HepG2 (cell line): ENCODE results near the gene SCRG1. TPM values are rescaled to one million over a fixed set of nuclear protein-coding genes. Genes with fewer than 3 reads are reported as not detected.

ENCODE experiments used
- ATAC-seq: fragments of 200-7000 bp; cut with Tn5 transposase; 3 replicates; pipeline ENCODE4 v1.9.1; 2020; ENCODE audit warnings: mild to moderate bottlenecking, moderate library complexity
- BruUV-seq: library from RNA; stranded (reverse); fragments of 400-500 nt; replicated peaks from 2 replicates; lab custom pipeline; 2021; lab: Mats Ljungman, UMichigan
- CTCF ChIA-PET: fragments of 300-600 bp; formaldehyde crosslinking; extraction: SDS; loops from one replicate; lab custom pipeline; 2021; ENCODE audit warnings: low total read pairs, inconsistent platforms, low intra/inter-chr PET ratio; lab: Yijun Ruan, JAX
- POLR2A ChIA-PET: fragments of 350-600 bp; sonication (Branson Sonifier 250); formaldehyde crosslinking; loops from one replicate; lab custom pipeline; 2020; ENCODE audit warnings: antibody characterized with exemption, inconsistent platforms; lab: Yijun Ruan, JAX
- DNase-seq: peaks from one replicate; pipeline ENCODE4 v3.0.0-alpha.2; 2015; ENCODE audit warnings: low spot score
- FAIRE-seq: peaks from 3 replicates; lab custom pipeline; 2011; peaks lifted over from hg19 to GRCh38; lab: Jason Lieb, UNC
- H2AFZ ChIP-seq: one replicate; pipeline ENCODE4 v1.6.1; 2011; ENCODE audit warnings: low read length, inconsistent platforms
- H3K27ac ChIP-seq: fragments of 300-600 bp; 3 replicates; pipeline ENCODE4 v1.8.0; 2011; ENCODE audit warnings: mixed run types, mild to moderate bottlenecking, mixed read lengths, low read length, inconsistent platforms; ENCODE audit not compliant: insufficient read depth; ENCODE audit errors: extremely low read length
- H3K27me3 ChIP-seq, 2 experiments: fragments of 200-600 bp in 1 of 2; 2 replicates in 1 of 2; 3 replicates in 1 of 2; pipeline versions ENCODE4 v1.6.0 to v1.8.0; 2011; ENCODE audit warnings: low read length in 2 of 2, mild to moderate bottlenecking in 2 of 2, moderate library complexity in 2 of 2, inconsistent platforms in 1 of 2; ENCODE audit not compliant: insufficient read depth in 2 of 2, control insufficient read depth in 1 of 2
- H3K36me3 ChIP-seq, 2 experiments: fragments of 200-600 bp in 1 of 2; replicated peaks in 1 of 2; 2 replicates in 1 of 2; 3 replicates in 1 of 2; pipeline versions ENCODE4 v1.5.1 to v1.8.0; 2011; ENCODE audit warnings: low read length in 2 of 2, inconsistent platforms in 1 of 2; ENCODE audit not compliant: insufficient read depth in 2 of 2, control insufficient read depth in 1 of 2
- H3K4me1 ChIP-seq: 2 replicates; pipeline ENCODE4 v1.5.1; 2012; ENCODE audit warnings: low read length, inconsistent platforms; ENCODE audit not compliant: insufficient read depth
- H3K4me2 ChIP-seq: 2 replicates; pipeline ENCODE4 v1.6.0; 2011; ENCODE audit warnings: low read depth, low read length, inconsistent platforms
- H3K4me3 ChIP-seq, 3 experiments: fragments of 200-600 bp in 1 of 3; sonication (generic), shearing (Covaris generic) in 1 of 3; replicated peaks in 1 of 3; 2 replicates each; pipeline ENCODE4 v1.5.1; 2011 to 2016; ENCODE audit warnings: low read length in 3 of 3, inconsistent platforms in 2 of 3, low read depth in 2 of 3, mild to moderate bottlenecking in 2 of 3, control low read depth in 1 of 3, mixed read lengths in 1 of 3; ENCODE audit not compliant: insufficient read depth in 1 of 3
- H3K79me2 ChIP-seq: one replicate; pipeline ENCODE4 v1.6.1; 2011; ENCODE audit warnings: low read length, inconsistent platforms; ENCODE audit not compliant: insufficient read depth
- H3K9ac ChIP-seq: 2 replicates; pipeline ENCODE4 v1.6.0; 2011; ENCODE audit warnings: mild to moderate bottlenecking, low read depth, low read length, inconsistent platforms; ENCODE audit not compliant: insufficient read depth
- H3K9me3 ChIP-seq: 2 replicates; pipeline ENCODE4 v1.5.1; 2012; ENCODE audit warnings: mild to moderate bottlenecking, low read length
- H4K20me1 ChIP-seq: 2 replicates; pipeline ENCODE4 v1.6.0; 2011; ENCODE audit warnings: inconsistent platforms, mild to moderate bottlenecking, low read length, moderate library complexity; ENCODE audit not compliant: insufficient read depth
- ATF1 ChIP-seq: IDR thresholded peaks from 2 replicates; pipeline ENCODE4 v1.6.1; 2016; ENCODE audit warnings: mild to moderate bottlenecking, control low read depth
- ATM ChIP-seq: fragments of 450-650 bp; IDR thresholded peaks from 2 replicates; pipeline ENCODE4 v1.7.1; 2017; ENCODE audit warnings: mild to moderate bottlenecking, borderline replicate concordance
- JARID2 ChIP-seq: sonication (generic); formaldehyde crosslinking; IDR thresholded peaks from 2 replicates; pipeline ENCODE4 v1.8.1; 2023; ENCODE audit warnings: missing genetic modification reagents, inconsistent platforms; ENCODE audit not compliant: insufficient replicate concordance
- KAT2B ChIP-seq: fragments of 150-350 bp; IDR thresholded peaks from 2 replicates; pipeline ENCODE4 v1.6.1; 2014; ENCODE audit warnings: low read depth, low read length, borderline replicate concordance
- PRDM10 ChIP-seq: sonication (generic); formaldehyde crosslinking; IDR thresholded peaks from 2 replicates; pipeline ENCODE4 v1.4.0; 2020; ENCODE audit warnings: low read depth, missing genetic modification reagents
- TFDP1 ChIP-seq: IDR thresholded peaks from 2 replicates; pipeline ENCODE4 v1.6.1; 2016; ENCODE audit warnings: missing compliant biosample characterization, missing genetic modification reagents, borderline replicate concordance
- ZBTB14 ChIP-seq: sonication (generic); formaldehyde crosslinking; IDR thresholded peaks from 2 replicates; pipeline ENCODE4 v1.4.0; 2020; ENCODE audit warnings: missing genetic modification reagents
- WGBS: methylation state at CpG from one replicate; pipeline ENCODE4 v1.1.6; 2017; ENCODE audit warnings: low lambda C conversion rate; 5-methylcytosine and 5-hydroxymethylcytosine counted together
- in situ Hi-C: cut with HindIII; loops from 2 replicates; pipeline ENCODE4 v1.10.0; 2017; ENCODE audit warnings: low pct_unique_long_range_greater_than_20kb; ENCODE audit not compliant: extremely low pct_ligation_motif_present
- intact Hi-C: fragments of 100-400 bp; cut with micrococcal nuclease; formaldehyde crosslinking; loops from one replicate; pipeline ENCODE4 v1.10.0; 2022; ENCODE audit not compliant: unreplicated experiment
- polyA plus RNA-seq, 8 experiments: library from polyadenylated mRNA; depleted of rRNA in 3 of 8; stranded (reverse) in 7 of 8; unstranded in 1 of 8; fragments of >200 nt; fragmentation: Illumina TruSeq in 4 of 8; extraction: Trizol in 4 of 8; gene quantifications; 2 replicates each; pipeline versions ENCODE4 v1.2.1 to v1.2.3, GENCODE V29; 2011 to 2016; ENCODE audit warnings: low read depth in 4 of 8, missing spikeins in 1 of 8, mixed read lengths in 1 of 8; ENCODE audit not compliant: insufficient read depth in 1 of 8
- total RNA-seq, 5 experiments: library from RNA; depleted of rRNA; stranded (reverse); fragments of >200 nt; fragmentation: Illumina TruSeq; extraction: Trizol; gene quantifications; 2 replicates each; pipeline ENCODE4 v1.2.3, GENCODE V29; 2016; ENCODE audit warnings: low read depth in 1 of 5
- TF ChIP-seq, protein P1 (sequence below): sonication (generic); formaldehyde crosslinking; IDR thresholded peaks from 2 replicates; pipeline ENCODE4 v1.4.0; 2020; ENCODE audit warnings: missing genetic modification reagents, mild to moderate bottlenecking, borderline replicate concordance
- TF ChIP-seq, protein P2 (sequence below): sonication (generic); formaldehyde crosslinking; IDR thresholded peaks from 2 replicates; pipeline ENCODE4 v1.4.0; 2020; ENCODE audit warnings: mild to moderate bottlenecking, missing genetic modification reagents

Gene SCRG1
- total and polyA plus RNA-seq, 2 of the 13 experiments (the other 11 are each of a cell fraction or from before 2014, with no cell fraction given) = not detected

GRCh38 chr4:173420801-173421200, 21.9 kb upstream of the SCRG1 start:
- Histone ChIP-seq H3K9ac (no peak overlapping the region), H3K9me3 (no peaks in the 10 kb centered on the region), H3K36me3 (no peaks in the 10 kb centered on the region), H3K4me3 (no peak overlapping the region), H2AFZ (no peak overlapping the region), H3K27me3 (no peaks in the 10 kb centered on the region), H3K27ac (no peak overlapping the region), H3K4me1 (no peaks in the 10 kb centered on the region), H3K79me2 (no peaks in the 10 kb centered on the region), H3K4me2 (no peak overlapping the region), H4K20me1 (no peaks in the 10 kb centered on the region)
- in situ Hi-C loops (loop anchor here (5.0 to 25.0 kb wide), 2 partner anchors 72 to 408 kb away; no protein-coding TSS in a partner anchor), intact Hi-C loops (loop anchor here (10.0 kb wide), 1 partner anchor 574 kb away; no protein-coding TSS in a partner anchor)
- ATAC-seq (no peak), DNase-seq (no peak), FAIRE-seq (no peak)
- 72% methylated on average over 2 of the region's 2 CpGs for WGBS
- ChIA-PET CTCF (interaction anchor here (1.1 to 2.5 kb wide), 2 partner anchors 73 to 407 kb away, joined by 3 to 21 read pairs; no protein-coding TSS in a partner anchor), POLR2A (no interaction called here)
- no TSS peak for BruUV-seq
- TF ChIP-seq ATM (no peak), PRDM10 (CRISPR knock-in tag) (no peak), ZBTB14 (CRISPR knock-in tag) (no peak), TFDP1 (CRISPR knock-in tag) (no peak), JARID2 (CRISPR knock-in tag) (no peak), KAT2B (no peak), ATF1 (CRISPR knock-in tag) (no peak)
- TF ChIP-seq, protein P1, sequence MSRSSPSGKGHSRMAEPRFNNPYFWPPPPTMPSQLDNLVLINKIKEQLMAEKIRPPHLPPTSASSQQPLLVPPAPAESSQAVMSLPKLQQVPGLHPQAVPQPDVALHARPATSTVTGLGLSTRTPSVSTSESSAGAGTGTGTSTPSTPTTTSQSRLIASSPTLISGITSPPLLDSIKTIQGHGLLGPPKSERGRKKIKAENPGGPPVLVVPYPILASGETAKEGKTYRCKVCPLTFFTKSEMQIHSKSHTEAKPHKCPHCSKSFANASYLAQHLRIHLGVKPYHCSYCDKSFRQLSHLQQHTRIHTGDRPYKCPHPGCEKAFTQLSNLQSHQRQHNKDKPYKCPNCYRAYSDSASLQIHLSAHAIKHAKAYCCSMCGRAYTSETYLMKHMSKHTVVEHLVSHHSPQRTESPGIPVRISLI (CRISPR knock-in tag) = no peak
- TF ChIP-seq, protein P2, sequence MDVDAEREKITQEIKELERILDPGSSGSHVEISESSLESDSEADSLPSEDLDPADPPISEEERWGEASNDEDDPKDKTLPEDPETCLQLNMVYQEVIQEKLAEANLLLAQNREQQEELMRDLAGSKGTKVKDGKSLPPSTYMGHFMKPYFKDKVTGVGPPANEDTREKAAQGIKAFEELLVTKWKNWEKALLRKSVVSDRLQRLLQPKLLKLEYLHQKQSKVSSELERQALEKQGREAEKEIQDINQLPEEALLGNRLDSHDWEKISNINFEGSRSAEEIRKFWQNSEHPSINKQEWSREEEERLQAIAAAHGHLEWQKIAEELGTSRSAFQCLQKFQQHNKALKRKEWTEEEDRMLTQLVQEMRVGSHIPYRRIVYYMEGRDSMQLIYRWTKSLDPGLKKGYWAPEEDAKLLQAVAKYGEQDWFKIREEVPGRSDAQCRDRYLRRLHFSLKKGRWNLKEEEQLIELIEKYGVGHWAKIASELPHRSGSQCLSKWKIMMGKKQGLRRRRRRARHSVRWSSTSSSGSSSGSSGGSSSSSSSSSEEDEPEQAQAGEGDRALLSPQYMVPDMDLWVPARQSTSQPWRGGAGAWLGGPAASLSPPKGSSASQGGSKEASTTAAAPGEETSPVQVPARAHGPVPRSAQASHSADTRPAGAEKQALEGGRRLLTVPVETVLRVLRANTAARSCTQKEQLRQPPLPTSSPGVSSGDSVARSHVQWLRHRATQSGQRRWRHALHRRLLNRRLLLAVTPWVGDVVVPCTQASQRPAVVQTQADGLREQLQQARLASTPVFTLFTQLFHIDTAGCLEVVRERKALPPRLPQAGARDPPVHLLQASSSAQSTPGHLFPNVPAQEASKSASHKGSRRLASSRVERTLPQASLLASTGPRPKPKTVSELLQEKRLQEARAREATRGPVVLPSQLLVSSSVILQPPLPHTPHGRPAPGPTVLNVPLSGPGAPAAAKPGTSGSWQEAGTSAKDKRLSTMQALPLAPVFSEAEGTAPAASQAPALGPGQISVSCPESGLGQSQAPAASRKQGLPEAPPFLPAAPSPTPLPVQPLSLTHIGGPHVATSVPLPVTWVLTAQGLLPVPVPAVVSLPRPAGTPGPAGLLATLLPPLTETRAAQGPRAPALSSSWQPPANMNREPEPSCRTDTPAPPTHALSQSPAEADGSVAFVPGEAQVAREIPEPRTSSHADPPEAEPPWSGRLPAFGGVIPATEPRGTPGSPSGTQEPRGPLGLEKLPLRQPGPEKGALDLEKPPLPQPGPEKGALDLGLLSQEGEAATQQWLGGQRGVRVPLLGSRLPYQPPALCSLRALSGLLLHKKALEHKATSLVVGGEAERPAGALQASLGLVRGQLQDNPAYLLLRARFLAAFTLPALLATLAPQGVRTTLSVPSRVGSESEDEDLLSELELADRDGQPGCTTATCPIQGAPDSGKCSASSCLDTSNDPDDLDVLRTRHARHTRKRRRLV = no peak
